GM18498 (cell line): Measurements from ENCODE around the gene KCNQ4.
A peak's percentile ranks its signal among the peaks of the same experiment; 100 is the strongest.

ENCODE experiments used
- ATAC-seq: cut with Tn5 transposase; IDR thresholded peaks from one replicate; pipeline ENCODE4 v1.9.1; 2021; ENCODE audit warnings: mild to moderate bottlenecking, moderate library complexity; ENCODE audit not compliant: unreplicated experiment

KCNQ4 gene

GRCh38 chr1:40794974-40795715 is 11.6 kb downstream of the KCNQ4 start:
- ATAC-seq: no peak

DNA sequence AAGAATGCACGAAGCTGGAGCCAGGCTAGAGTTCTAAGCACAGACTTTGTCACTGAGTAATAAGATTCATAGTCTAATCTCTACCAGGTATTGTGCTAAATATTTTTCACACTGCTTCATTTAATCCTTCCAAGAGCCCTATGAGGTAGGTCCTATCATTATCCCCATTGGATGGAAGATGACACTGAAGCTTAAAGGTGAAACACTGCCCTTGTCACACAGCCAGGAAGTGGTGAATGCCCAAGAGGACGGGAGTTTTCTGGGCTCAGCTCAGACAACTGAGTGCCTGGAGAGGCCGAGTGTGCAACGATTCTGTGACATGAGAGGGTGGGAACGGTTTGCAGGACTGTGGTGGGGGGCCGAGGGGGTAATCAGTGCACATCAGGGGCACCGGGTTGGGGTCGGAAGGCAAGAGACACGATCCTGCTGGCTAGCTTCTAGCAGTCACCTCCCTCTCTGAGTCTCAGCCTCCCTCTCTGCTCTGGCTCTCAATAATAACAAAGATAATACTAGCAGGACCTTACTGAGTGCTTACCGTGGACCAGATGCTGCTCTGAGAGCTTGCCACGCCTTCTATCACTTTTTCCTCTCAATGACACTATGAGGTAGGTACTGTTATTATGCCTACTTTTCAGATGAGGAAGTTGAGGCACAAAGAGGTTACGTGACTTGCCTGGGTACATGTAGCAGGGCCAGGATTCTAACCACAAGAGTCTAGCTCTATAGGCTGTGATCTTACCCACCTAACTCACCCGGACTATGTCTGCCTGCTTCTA is 12.4 kb downstream of the KCNQ4 start:
- no peak for ATAC-seq

- no peak for ATAC-seq
These were observed 13.5 kb downstream of the KCNQ4 start for GRCh38 chr1:40796939-40797667.

- ATAC-seq: no peak
These were observed 14.1 kb downstream of the KCNQ4 start for GRCh38 chr1:40797668-40798010.

DNA sequence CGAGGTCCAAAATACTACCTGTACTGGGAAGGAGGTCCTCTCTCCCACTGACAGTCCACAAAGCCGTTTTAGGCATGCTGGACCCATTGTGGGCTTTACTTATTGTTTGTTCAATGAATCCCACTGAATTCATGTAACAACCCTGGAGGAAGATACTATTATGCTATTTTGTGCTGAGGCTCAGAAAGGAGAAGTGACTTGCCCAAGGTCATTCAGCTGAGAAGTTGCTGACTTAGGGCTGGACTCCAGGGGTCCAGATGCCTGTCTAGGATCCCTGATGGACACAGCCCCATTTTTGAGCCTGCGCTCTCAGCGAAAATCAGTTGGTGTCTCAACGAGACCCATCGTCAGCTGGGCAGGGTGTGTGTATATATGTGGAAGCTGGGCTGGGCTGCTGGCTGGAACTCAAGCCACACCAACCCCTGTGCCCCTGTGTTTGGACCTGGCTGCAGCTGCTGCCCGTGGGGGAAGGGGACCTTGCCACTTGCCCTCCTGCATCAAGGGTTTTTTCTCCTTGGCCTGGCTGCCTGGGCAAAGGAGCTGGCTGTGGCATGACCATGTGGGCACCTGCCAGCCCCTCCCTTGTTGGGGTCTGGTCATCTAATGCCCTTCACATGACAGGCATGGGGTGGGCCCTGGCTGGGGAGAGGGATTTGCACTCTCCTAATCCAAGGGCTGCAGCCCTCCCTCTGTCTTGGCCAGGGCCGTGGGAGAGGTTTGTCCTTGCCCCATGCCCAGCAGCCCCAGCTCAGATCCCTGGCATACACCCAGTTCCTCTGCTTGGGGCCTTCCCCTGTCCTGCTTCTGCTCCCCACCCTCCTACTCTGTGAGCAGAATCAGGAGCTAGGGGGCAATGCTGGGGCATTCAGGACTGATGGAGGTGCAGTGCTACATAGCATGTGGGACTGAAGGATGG is 15.0 kb downstream of the KCNQ4 start:
- no peak for ATAC-seq

DNA sequence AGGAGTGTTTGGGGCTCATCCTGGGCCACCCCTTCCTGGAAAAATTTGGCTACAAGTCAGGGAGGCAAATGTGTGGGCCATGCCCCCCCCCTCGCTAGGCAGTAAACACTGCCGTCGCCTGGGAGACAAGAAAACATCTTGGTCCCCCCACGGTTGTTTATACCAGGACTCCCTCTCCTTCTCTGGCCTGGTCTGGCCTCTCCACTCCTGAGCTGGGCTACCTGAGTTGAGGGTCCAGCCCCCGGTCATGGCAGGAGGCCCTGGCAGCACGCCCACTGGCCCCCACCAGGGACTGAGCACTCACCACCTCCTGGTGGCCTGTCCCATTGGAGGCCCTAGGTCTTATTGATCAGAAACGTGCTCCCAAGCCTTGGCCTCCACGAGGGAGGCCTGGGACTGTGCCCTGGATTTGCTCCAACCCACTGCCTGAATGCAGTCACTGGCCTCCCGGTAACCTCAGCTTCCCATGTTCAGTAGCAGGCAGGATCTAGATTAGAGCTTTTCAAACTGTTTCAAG is 15.8 kb downstream of the KCNQ4 start:
- ATAC-seq: no peak

DNA sequence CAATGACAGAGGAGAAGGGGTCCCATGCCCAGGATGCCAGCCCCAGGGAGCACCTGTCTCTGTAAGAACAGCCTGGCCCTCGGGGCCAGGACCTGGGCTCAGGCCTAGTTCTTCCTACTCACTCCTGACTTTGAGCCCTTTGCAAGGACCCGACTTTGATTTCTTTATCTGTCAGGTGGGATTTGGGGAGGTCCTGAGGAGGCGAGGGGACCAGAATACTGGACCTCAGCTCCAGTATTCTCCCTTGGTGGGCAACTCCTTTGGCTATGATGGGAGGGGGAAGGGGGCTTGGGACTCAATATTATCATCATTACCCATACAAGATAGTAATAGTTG is 18.1 kb downstream of the KCNQ4 start:
- no peak for ATAC-seq

GRCh38 chr1:40802078-40802741 is 18.6 kb downstream of the KCNQ4 start:
- peak; percentile 74 for ATAC-seq

DNA sequence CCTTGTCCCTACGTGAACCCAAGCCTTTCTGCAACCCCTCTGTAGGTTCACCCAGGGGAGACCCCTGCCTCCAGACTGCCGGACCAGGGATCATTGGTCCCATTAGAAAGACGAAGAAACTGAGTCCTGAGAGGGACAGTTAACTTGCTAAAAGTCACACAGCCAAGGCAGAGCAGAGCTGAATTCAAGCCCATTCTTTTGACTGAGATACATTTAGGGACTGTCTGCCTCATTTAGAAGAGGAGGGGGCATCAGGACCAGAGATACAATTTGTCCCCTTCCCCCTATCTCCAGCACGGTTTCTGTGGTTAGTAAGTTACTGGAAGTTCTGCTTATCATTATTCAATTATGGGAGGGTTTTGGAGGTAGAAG is 19.1 kb downstream of the KCNQ4 start:
- no peak for ATAC-seq

- ATAC-seq: no peak
These were observed 19.9 kb downstream of the KCNQ4 start for GRCh38 chr1:40803447-40803846.

GRCh38 chr1:40803902-40804301 is 20.3 kb downstream of the KCNQ4 start:
- no peak for ATAC-seq

DNA sequence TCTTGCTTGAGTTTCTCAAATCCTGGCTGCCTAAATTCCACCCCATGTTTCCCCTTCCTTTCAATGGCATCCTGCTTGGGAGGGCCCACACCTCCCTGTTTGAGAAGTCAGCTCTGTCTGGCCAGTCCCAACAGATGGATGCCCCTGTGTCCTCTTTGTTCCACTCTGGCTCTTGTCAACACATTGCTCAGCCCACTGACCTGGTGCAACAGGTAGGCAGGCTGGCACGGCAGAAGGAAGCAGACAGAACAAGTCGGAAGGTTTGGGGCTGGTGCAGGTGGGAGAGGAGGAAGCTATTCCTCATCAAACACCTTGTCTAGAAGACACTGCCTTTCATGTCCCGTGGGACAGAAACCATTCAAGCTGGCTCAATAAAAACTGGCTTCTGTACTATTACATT is 22.7 kb downstream of the KCNQ4 start:
- ATAC-seq: no peak

GRCh38 chr1:40806731-40807695 is 23.4 kb downstream of the KCNQ4 start:
- ATAC-seq: no peak

DNA sequence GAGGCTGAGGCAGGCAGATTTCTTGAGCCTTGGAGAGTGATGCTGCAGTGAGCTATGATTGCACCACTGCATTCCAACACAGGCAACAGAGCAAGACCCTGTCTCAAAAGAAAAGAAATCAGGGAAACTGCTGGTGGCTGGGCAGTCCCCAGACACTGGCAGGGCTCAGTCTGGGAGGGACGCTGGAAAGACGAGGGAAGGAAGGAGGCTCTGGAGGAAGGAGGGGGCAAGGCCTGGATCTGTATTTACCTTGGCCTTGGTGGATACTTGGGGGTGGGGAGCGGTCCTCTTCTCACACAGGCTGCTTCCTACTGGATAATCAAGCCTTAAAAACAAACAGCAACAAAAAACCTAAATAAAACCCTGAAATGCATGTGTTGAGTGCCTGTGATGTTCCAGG is 24.4 kb downstream of the KCNQ4 start:
- no peak for ATAC-seq

- no peak for ATAC-seq
These were observed 24.9 kb downstream of the KCNQ4 start for GRCh38 chr1:40808444-40808843.

- no peak for ATAC-seq
These were observed 25.3 kb downstream of the KCNQ4 start for GRCh38 chr1:40808909-40809308.

DNA sequence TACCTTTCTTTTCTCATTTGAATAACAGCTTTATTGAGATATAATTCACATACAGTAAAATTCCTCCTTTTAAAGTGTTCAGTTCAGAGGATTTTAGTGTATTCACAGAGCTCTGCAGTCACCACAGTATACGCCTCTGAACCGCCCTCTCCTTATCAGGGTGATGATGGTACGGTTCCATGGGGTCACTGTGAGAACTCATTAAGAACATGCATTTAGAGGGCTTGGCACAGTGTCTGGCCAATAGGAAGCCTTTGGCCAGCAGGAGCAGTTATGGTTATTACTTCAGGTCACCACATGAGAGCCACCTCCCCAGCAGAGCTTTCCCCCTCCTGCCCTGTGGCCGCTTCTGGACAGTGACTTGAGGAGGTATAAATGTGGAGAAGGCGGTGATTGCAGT is 27.3 kb downstream of the KCNQ4 start:
- ATAC-seq: no peak

- no peak for ATAC-seq
These were observed 31.8 kb downstream of the KCNQ4 start for GRCh38 chr1:40815420-40815819.

- peak; percentile 19 for ATAC-seq
These were observed 34.2 kb downstream of the KCNQ4 start for GRCh38 chr1:40817791-40818263.
